GDM1 (cell line): ENCODE measurements around the gene CRYBB2.
"Not testable (repeated sequence)": the region's sequence is repeated elsewhere in the genome, so short reads cannot be mapped to it uniquely, and the experiment has no call there.

Experiments
- DNase-seq: peaks from one replicate; lab custom pipeline; 2025; lab: John Stamatoyannopoulos, UW

CRYBB2 gene

DNA sequence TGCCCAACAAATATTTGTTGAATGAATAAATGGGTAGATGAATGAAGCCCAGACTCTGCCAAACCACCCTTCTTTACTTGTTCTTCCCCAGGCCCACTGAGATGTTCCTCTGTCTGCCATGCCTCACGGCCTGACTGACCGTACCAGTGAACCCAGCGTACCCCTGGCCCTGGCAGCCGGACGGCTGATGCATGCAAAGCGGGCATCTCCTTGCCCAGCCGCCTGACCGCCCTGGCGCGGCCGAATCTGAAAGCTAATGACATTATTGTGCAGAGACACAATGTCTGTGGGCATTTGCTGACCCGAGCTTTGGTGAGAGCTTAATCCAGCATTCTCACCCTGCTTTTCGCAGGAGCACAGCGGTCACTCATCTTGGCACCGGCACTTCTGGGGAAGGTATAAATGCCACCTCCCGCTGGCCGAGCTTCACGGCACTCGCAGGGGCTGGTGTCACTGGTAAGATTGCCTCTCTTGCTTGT is at the start of gene CRYBB2:
Gene CRYBB2, plus strand, starts transcription at position 429 of the 479 bp plus-strand sequence. CDS start 1,791 bp downstream, outside the sequence.
- DNase-seq, result no peak

DNA sequence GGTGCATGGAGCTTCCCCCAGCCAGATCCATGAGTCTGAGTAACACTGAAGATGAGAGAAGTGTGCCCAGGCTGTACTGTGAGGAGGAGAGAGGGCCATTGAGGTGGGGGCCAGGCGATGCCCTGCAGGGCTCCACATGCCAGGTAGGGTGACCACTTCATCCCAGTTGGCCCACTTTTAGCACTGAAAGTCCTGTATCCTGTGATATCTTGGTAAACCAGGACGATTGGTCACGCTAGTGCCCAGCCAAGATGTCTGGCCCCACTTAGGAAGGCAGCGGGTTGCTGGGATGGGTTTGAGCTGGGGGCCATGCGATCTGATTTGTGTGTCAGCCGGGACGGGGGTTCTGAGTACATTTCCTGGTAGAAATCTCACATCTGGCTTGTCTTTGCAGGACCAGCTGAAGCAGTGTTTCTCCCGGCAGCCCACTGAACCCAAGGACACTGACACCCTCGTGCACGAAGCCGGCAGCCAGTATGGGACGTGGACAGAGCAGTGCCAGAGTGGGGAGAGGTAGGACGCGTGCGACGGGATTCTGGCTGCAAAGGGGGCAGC is 48.9 kb upstream of the CRYBB2 start:
- no peak for DNase-seq

DNA sequence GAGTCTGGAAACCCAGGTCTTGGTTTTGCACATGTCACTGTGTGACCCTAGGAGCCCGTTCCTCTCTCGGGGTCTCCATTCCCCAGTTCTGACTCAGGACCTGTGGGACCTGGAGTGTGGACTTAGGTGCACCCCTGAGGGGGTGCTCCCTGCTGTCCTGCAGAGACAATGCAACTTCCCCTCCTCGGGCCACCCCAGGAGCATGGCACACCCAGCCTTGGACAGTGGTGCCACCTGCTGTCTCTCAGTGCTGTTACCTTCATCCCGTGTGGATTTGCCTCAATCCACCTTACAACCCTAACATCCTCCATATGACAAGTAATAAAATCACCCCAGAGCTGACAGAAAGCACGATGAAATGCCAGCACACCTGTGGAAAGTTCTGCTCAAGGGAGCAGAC is 47.3 kb upstream of the CRYBB2 start:
- no peak for DNase-seq

- DNase-seq, result no peak
These were observed 45.1 kb upstream of the CRYBB2 start for GRCh38 chr22:25174156-25174887.

DNA sequence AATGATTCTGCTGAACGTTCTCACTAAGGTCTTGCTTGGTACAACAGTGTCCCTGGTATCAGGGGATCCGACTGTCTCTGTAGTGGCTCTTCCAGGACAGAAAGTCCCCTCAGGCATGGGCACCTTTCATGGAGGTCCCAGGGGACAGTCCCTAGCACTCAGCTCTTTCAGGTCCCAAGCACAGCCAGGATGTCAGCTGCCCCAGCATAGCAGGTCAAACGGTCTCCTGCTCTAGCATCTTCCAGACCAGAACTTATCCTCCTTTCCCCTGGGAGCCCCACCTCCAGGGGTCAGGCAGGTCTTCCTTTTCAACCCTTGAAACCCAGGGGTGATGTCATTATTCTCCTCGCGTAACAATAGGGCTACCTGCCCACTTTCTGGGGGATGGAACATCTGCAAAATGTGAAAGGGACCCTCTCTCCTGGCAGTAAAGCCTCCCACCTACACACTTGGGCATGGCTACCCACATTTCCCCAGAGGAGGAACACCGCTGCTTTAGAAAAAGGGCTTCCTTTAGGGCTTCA is 44.5 kb upstream of the CRYBB2 start:
- no peak for DNase-seq

GRCh38 chr22:25176175-25176574 is 43.3 kb upstream of the CRYBB2 start:
- DNase-seq, result no peak

- no peak for DNase-seq
These were observed 42.6 kb upstream of the CRYBB2 start for GRCh38 chr22:25176799-25177198.

DNA sequence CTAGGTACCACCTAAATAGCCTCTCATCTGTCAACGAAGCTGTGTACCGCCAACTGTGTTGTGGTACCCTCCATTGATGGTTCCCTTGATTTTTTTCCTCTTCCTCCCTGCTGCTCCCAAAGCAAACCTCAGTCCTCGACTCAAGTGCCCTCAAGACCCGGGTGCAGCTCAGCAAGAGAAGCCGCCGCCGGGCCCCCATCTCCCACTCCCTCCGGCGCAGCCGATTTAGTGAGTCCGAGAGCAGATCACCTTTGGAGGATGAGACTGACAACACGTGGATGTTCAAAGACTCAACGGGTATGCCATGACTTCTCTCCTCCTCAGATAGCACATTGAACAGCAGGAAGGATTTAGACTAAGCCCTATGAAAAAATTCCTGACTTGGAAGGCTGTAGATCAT is 42.2 kb upstream of the CRYBB2 start:
- DNase-seq, result no peak

- no peak for DNase-seq
These were observed 41.5 kb upstream of the CRYBB2 start for GRCh38 chr22:25177895-25178294.

DNA sequence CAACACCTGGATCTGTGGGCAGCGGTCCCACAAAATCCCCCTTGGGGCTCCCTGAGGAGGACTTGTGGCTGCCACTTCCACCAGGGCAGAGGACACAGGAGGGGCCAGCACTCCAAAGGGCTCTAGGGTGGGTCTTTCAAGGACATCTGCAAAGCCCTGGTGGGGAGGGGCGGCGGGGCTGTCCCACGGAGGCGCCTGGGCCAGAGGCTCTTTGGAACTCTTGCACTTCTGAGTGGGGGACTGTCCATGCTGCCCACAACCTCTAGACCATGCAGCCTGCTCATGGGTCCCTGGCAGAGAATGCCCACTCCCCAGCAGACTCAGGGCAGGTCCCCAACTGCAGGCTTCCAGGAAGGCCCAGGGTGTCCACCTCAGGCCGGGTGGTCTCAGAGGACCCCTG is 41.1 kb upstream of the CRYBB2 start:
- DNase-seq, result not testable (repeated sequence)

- not testable (repeated sequence) for DNase-seq
These were observed 40.4 kb upstream of the CRYBB2 start for GRCh38 chr22:25178869-25179631.

GRCh38 chr22:25182131-25183110 is 37.0 kb upstream of the CRYBB2 start:
- DNase-seq, result no peak

GRCh38 chr22:25183949-25184619 is 35.4 kb upstream of the CRYBB2 start:
- no peak for DNase-seq

- no peak for DNase-seq
These were observed 33.3 kb upstream of the CRYBB2 start for GRCh38 chr22:25186140-25186539.

DNA sequence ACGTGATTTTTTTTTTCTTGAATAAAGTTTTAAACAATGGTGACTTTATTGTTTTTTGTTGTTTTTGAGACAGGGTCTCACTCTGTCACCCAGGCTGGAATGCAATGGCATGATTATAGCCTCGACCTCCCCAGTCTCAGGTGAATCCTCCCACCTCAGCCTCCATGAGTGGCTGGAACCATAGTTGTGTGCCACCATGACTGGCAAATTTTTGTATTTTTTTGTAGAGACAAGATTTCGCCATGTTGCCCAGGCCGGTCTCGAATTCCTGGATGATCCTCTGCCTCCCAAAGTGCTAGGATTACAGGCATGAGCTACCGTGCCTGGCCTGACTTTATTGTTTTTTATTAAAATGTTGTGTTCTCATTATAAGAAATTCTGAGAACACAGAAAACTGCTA is 32.0 kb upstream of the CRYBB2 start:
- no peak for DNase-seq

GRCh38 chr22:25192406-25192805 is 27.0 kb upstream of the CRYBB2 start:
- no peak for DNase-seq

GRCh38 chr22:25193130-25193529 is 26.3 kb upstream of the CRYBB2 start:
- no peak for DNase-seq

- DNase-seq, result no peak
These were observed 25.9 kb upstream of the CRYBB2 start for GRCh38 chr22:25193548-25193947.

- DNase-seq, result no peak
These were observed 23.1 kb upstream of the CRYBB2 start for GRCh38 chr22:25196326-25196725.

GRCh38 chr22:25197340-25197739 is 22.1 kb upstream of the CRYBB2 start:
- DNase-seq, result no peak
